Cardiac fibroblast (primary cell): ENCODE measurements around the gene GPR107.

Experiments used
- DNase-seq, 2 donors: peaks; one replicate each; pipeline versions ENCODE4 v3.0.0 to v3.0.0-alpha.2; 2010; ENCODE audit warnings: low read depth in 2 of 2
- H3K4me3 ChIP-seq, 2 donors: replicated peaks in 1 of 2; 1 replicate in 1 of 2; 2 replicates in 1 of 2; pipeline ENCODE4 v1.5.1; 2011; ENCODE audit warnings: low read depth in 2 of 2, low read length in 2 of 2, mild to moderate bottlenecking in 2 of 2, moderate library complexity in 1 of 2
- CTCF ChIP-seq: IDR thresholded peaks from one replicate; pipeline ENCODE4 v1.5.1; 2011; ENCODE audit warnings: low read depth, mild to moderate bottlenecking, low read length, inconsistent platforms

Gene GPR107

GRCh38 chr9:130023144-130023787 is 30.4 kb upstream of the GPR107 start:
- DNase-seq: no peak

GRCh38 chr9:130023994-130024596 is 29.6 kb upstream of the GPR107 start:
- DNase-seq: no peak
- no peak for TF ChIP-seq CTCF
- no peak overlapping the region for H3K4me3 ChIP-seq

More at GRCh38 chr9:130023144-130023787, 30.4 kb upstream of the GPR107 start:
- TF ChIP-seq CTCF: no peak
- no peak overlapping the region for H3K4me3 ChIP-seq

- TF ChIP-seq CTCF: no peak
- peak in 1 of 2 donors; percentile 55 for DNase-seq
- no peak overlapping the region for H3K4me3 ChIP-seq
These were observed 29.1 kb upstream of the GPR107 start for GRCh38 chr9:130024597-130024994.

- no peak overlapping the region for H3K4me3 ChIP-seq
- TF ChIP-seq CTCF: no peak
- no peak for DNase-seq
These were observed 26.9 kb upstream of the GPR107 start for GRCh38 chr9:130026583-130027340.

GRCh38 chr9:130027533-130028365 is 26.0 kb upstream of the GPR107 start:
- TF ChIP-seq CTCF: no peak
- no peak overlapping the region for H3K4me3 ChIP-seq
- no peak for DNase-seq

- TF ChIP-seq CTCF: no peak
- H3K4me3 ChIP-seq: no peak overlapping the region
- DNase-seq: no peak
These were observed 25.0 kb upstream of the GPR107 start for GRCh38 chr9:130028493-130029222.
